Common myeloid progenitor, CD34-positive (primary cell): ENCODE data around the gene ACY1.
"Not testable (repeated sequence)": the region's sequence is repeated elsewhere in the genome, so short reads cannot be mapped to it uniquely, and the experiment has no call there.

Source experiments
- CTCF ChIA-PET: fragments of 350-600 bp; sonication (Branson Sonifier 250); formaldehyde crosslinking; loops from one replicate; lab custom pipeline; 2021; ENCODE audit warnings: antibody characterized with exemption; lab: Charles Lee
- POLR2A ChIA-PET: fragments of 350-600 bp; sonication (Branson Sonifier 250); formaldehyde crosslinking; loops from one replicate; lab custom pipeline; 2021; ENCODE audit warnings: antibody characterized with exemption; lab: Charles Lee
- DNase-seq, 3 donors: peaks; one replicate each; pipeline versions ENCODE4 v3.0.0 to v3.0.0-alpha.2; 2013
- H3K27ac ChIP-seq, 2 experiments: 1 replicate in 1 of 2; 2 replicates in 1 of 2; pipeline ENCODE4 v1.7.0; 2013; ENCODE audit warnings: inconsistent platforms in 2 of 2, low read length in 2 of 2, mild to moderate bottlenecking in 2 of 2, low read depth in 1 of 2, moderate library complexity in 1 of 2; ENCODE audit not compliant: severe bottlenecking in 2 of 2, insufficient read depth in 1 of 2, poor library complexity in 1 of 2
- H3K27me3 ChIP-seq, 5 experiments: replicated peaks in 2 of 5; 1 replicate in 3 of 5; 2 replicates in 2 of 5; pipeline versions ENCODE4 v1.6.1 to v1.7.0; 2013; ENCODE audit warnings: low read length in 4 of 5, mild to moderate bottlenecking in 2 of 5, moderate library complexity in 2 of 5, inconsistent platforms in 1 of 5; ENCODE audit not compliant: insufficient read depth in 5 of 5, control insufficient read depth in 4 of 5
- H3K36me3 ChIP-seq, 4 experiments: 1 replicate in 2 of 4; 2 replicates in 2 of 4; pipeline versions ENCODE4 v1.6.1 to v1.7.0; 2013; ENCODE audit warnings: low read length in 3 of 4, control low read depth in 1 of 4, mild to moderate bottlenecking in 1 of 4; ENCODE audit not compliant: control insufficient read depth in 4 of 4, insufficient read depth in 4 of 4
- H3K4me1 ChIP-seq, 4 experiments: 1 replicate in 3 of 4; 2 replicates in 1 of 4; pipeline versions ENCODE4 v1.6.1 to v1.7.1; 2013; ENCODE audit warnings: low read length in 3 of 4, mild to moderate bottlenecking in 3 of 4, control low read depth in 1 of 4, inconsistent platforms in 1 of 4, moderate library complexity in 1 of 4; ENCODE audit not compliant: control insufficient read depth in 4 of 4, insufficient read depth in 4 of 4; ENCODE audit errors: control extremely low read depth in 1 of 4
- H3K4me3 ChIP-seq, 7 experiments: 1 replicate in 4 of 7; 2 replicates in 3 of 7; pipeline versions ENCODE4 v1.5.1 to v1.7.0; 2013; ENCODE audit warnings: mild to moderate bottlenecking in 7 of 7, low read length in 6 of 7, moderate library complexity in 6 of 7, inconsistent platforms in 2 of 7, low read depth in 2 of 7, control low read depth in 1 of 7; ENCODE audit not compliant: insufficient read depth in 4 of 7, control insufficient read depth in 1 of 7; ENCODE audit errors: extremely low read depth in 1 of 7
- H3K9me3 ChIP-seq, 5 experiments: 1 replicate in 4 of 5; 2 replicates in 1 of 5; pipeline versions ENCODE4 v1.6.1 to v1.7.1; 2013; ENCODE audit warnings: low read length in 4 of 5, mild to moderate bottlenecking in 2 of 5, inconsistent platforms in 1 of 5, low read depth in 1 of 5, moderate library complexity in 1 of 5; ENCODE audit not compliant: control insufficient read depth in 4 of 5, insufficient read depth in 2 of 5; ENCODE audit errors: control extremely low read depth in 1 of 5
- WGBS: methylation state at CpG from one replicate; pipeline ENCODE4 v1.1.5; 2013; ENCODE audit not compliant: insufficient coverage; 5-methylcytosine and 5-hydroxymethylcytosine counted together

The ACY1 gene

GRCh38 chr3:51990501-51990971, 7.2 kb downstream of the ACY1 start:
- Histone ChIP-seq H3K4me1 (peaks cover 6 to 30% (median 15%) of the 10 kb centered on the region in 4 experiments), H3K36me3 (peaks cover 8 to 38% (median 24%) of the 10 kb centered on the region in 4 experiments)
- H3K9me3 ChIP-seq, POLR2A ChIA-PET, H3K27me3 ChIP-seq, H3K4me3 ChIP-seq, H3K27ac ChIP-seq, DNase-seq: not testable (repeated sequence)
- WGBS: over 99% methylated on average over 16 of the region's 38 CpGs
- CTCF ChIA-PET: interaction anchor here (0.9 to 6.7 kb wide), 3 partner anchors 8 to 36 kb away, joined by 3 to 52 read pairs (median 7); partner anchors contain the start of genes ACY1 and GPR62

GRCh38 chr3:51992017-51992682, 8.8 kb downstream of the ACY1 start:
- DNase-seq: no peak
- WGBS: no CpG with 5 or more reads among the region's 3 CpGs
- ChIA-PET CTCF (interaction anchor here (0.7 to 6.7 kb wide), 5 partner anchors 9 to 128 kb away, joined by 3 to 52 read pairs (median 7); partner anchors contain the start of genes ABHD14A, ABHD14B and ACY1), POLR2A (interaction anchor here (1.2 kb wide), 1 partner anchor 9 kb away, joined by 5 read pairs; no protein-coding TSS in a partner anchor)
- peaks cover 8 to 38% (median 23%) of the 10 kb centered on the region in 4 experiments for H3K36me3 ChIP-seq
- peak overlapping the region; percentile 27 to 98 for H3K27ac ChIP-seq
- H3K9me3 ChIP-seq: no peaks in the 10 kb centered on the region
- peaks cover 6 to 30% (median 15%) of the 10 kb centered on the region in 4 experiments for H3K4me1 ChIP-seq
- H3K27me3 ChIP-seq: no peaks in the 10 kb centered on the region
- H3K4me3 ChIP-seq: no peak overlapping the region

GRCh38 chr3:51993657-51994056, 10.3 kb downstream of the ACY1 start:
- H3K27me3 ChIP-seq, H3K4me3 ChIP-seq, DNase-seq, POLR2A ChIA-PET, H3K9me3 ChIP-seq: not testable (repeated sequence)
- 93% methylated on average over 2 of the region's 13 CpGs for WGBS
- peak overlapping the region; percentile 95 to 98 for H3K27ac ChIP-seq
- H3K4me1 ChIP-seq: peaks cover 6 to 32% (median 15%) of the 10 kb centered on the region in 4 experiments
- CTCF ChIA-PET: interaction anchor here (0.8 to 6.7 kb wide), 3 partner anchors 11 to 60 kb away, joined by 4 to 52 read pairs (median 4); partner anchors contain the start of gene ACY1
- H3K36me3 ChIP-seq: peaks cover 8 to 38% (median 22%) of the 10 kb centered on the region in 4 experiments

- H3K36me3 ChIP-seq: peaks cover 8 to 38% (median 22%) of the 10 kb centered on the region in 4 experiments
- peak overlapping the region in 6 of 7 experiments; percentile 81 to 100 (median 96) for H3K4me3 ChIP-seq
- H3K27me3 ChIP-seq: no peaks in the 10 kb centered on the region
- ChIA-PET POLR2A (no interaction called here), CTCF (interaction anchor here (0.6 to 6.7 kb wide), 6 partner anchors 12 to 1103 kb away, joined by 3 to 52 read pairs (median 4); partner anchors contain the start of genes ABHD14A and ACY1)
- WGBS: 86% methylated on average over 2 of the region's 2 CpGs
- no peak for DNase-seq
- H3K9me3 ChIP-seq: no peaks in the 10 kb centered on the region
- peak overlapping the region; percentile 95 to 98 for H3K27ac ChIP-seq
- peaks cover 6 to 32% (median 15%) of the 10 kb centered on the region in 4 experiments for H3K4me1 ChIP-seq
These were observed 11.2 kb downstream of the ACY1 start for GRCh38 chr3:51994530-51994929.

GRCh38 chr3:51995346-51996163, 12.2 kb downstream of the ACY1 start, which contains the start of gene RPL29:
RPL29 (minus strand) TSS chr3:51995895; CDS start chr3:51995461, 434 bp downstream.
- Histone ChIP-seq H3K9me3 (no peaks in the 10 kb centered on the region), H3K27me3 (no peaks in the 10 kb centered on the region), H3K36me3 (peaks cover 8 to 38% (median 22%) of the 10 kb centered on the region in 4 experiments), H3K4me3 (peak within 1 kb of the TSS; percentile 64 to 100 (median 95)), H3K27ac (peak within 1 kb of the TSS; percentile 95 to 98), H3K4me1 (peaks cover 6 to 32% (median 15%) of the 10 kb centered on the region in 4 experiments)
- CTCF ChIA-PET: interaction anchor here (1.1 to 6.7 kb wide), 5 partner anchors 13 to 150 kb away, joined by 3 to 52 read pairs (median 4); partner anchors contain the start of genes ABHD14A and ACY1
- DNase-seq: peak; percentile 96 to 98 (median 97)
- POLR2A ChIA-PET: interaction anchor here (1.3 kb wide), 2 partner anchors 12 to 159 kb away, joined by 3 to 4 read pairs; partner anchors contain the start of genes ACY1 and POC1A
- 0% methylated on average over 24 of the region's 40 CpGs for WGBS

GRCh38 chr3:51997172-51997571, 13.8 kb downstream of the ACY1 start:
- CTCF ChIA-PET: interaction anchor here (0.7 to 2.1 kb wide), 6 partner anchors 13 to 126 kb away, joined by 3 to 7 read pairs (median 4); partner anchors contain the start of gene ACY1

More at GRCh38 chr3:51997172-51997571, 13.8 kb downstream of the ACY1 start:
- H3K4me1 ChIP-seq: peaks cover 6 to 31% (median 20%) of the 10 kb centered on the region in 4 experiments
- H3K27me3 ChIP-seq: no peaks in the 10 kb centered on the region
- WGBS: 86% methylated on average over 2 of the region's 2 CpGs
- no peak overlapping the region for H3K4me3 ChIP-seq
- no peaks in the 10 kb centered on the region for H3K9me3 ChIP-seq
- POLR2A ChIA-PET: interaction anchor here (0.6 kb wide), 1 partner anchor 1748 kb away, joined by 3 read pairs; no protein-coding TSS in a partner anchor
- DNase-seq: no peak
- no peak overlapping the region for H3K27ac ChIP-seq
- H3K36me3 ChIP-seq: peaks cover 8 to 29% (median 18%) of the 10 kb centered on the region in 4 experiments
